Activated CD4-positive, CD25-positive, alpha-beta regulatory T cell (primary cell): ENCODE data around the gene EIF5A.
A peak's percentile ranks its signal among the peaks of the same experiment; 100 is the strongest.

Experiments used
- DNase-seq, 4 experiments: peaks; one replicate each; lab custom pipeline; 2025; lab: John Stamatoyannopoulos, UW

Gene EIF5A

DNA sequence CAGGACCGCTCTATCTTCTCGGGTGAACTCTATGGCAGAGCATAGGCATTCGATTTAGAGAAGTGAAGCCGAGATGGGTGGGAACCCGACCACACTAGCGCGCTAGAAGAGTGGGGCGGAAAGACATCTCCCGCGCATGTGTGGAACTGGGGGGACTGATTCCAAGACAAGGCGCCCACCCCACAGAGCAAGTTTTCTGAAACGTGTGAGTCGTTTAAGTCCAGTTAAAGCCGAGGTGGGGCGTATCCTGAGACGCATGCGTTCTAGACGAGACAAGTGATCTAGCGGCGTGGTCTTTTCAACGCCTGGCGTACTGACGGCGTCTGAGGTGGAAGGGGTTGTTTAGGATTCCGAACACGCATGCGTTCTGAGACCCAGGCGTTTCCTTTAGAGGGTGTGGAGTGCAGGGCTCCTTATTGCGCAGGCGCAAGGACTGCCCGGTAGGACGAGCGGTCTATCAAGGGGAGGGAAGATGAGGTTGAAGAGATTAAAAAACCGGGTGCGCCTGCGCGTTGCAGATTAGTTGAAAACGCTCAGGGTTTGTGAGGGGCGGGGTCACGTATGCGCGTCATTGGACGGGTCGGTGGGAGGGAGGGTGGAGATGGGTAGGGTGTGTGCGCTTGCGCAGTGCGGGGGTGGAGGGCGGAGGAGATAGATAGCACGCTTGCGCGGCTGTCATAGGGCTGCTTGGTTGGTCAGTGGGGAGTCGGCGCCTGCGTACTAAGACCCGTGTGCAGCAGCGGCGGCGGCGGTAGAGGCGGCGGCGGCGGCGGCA is at the start of gene EIF5A:
TSS of gene EIF5A (plus strand) at position 718 of the 775 bp plus-strand sequence. CDS start 2,008 bp downstream, outside the sequence.
- peak; percentile 99 to 100 (median 100) for DNase-seq

DNA sequence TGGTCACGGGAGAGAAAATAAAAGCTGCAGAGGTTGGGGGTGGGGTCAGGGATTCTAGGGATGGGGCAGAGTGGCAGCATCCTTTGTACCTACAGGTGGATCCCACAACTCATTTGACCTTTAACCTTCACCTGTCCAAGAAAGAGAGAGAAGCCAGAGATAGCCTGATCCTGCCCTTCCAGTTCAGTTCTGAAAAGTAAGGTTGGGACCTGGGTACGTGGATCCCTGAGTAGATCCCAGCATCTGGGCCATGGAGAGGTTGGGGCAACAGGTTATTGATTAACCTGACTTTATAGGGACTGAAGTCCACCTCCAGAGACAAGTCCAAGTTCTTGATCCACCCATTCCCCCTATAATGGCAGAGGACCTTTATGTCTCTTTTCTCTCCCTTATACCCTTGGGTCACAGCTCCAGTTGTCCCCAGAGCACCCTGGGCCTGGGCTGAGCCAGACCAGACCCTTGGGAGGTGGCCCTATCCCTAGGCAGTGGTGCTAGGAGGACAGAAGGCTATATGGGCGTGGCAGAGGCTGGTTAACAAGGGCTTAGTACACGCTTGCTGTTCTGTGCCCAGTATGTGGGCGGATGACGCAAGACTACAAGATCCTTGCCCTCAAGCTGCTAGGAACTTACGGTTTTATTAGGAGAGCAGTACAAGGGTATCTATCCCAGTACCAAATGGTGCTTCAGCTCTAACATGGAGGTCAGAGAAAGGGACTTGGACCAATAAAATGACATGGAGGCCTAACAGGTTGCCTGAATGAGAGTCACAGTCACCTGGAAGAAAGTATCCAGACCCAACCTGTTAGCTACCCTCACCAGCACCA is 48.5 kb upstream of the EIF5A start:
- DNase-seq = no peak

DNA sequence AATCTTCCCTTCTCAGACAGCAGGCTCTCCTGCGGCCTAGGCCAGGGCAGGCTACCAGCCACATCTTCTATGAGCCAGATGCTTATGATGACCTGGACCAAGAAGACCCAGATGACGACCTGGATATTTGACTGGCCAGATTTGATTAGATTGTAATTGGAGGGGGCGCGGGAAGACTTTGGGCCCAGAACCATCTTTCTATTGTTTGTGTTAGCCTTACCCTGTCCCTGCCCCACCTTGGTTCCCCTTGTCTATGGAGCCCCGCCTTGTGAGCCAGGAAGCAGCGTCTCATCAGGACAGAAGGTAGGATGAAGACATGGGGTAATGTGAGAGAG is 47.9 kb upstream of the EIF5A start:
- DNase-seq = no peak

DNA sequence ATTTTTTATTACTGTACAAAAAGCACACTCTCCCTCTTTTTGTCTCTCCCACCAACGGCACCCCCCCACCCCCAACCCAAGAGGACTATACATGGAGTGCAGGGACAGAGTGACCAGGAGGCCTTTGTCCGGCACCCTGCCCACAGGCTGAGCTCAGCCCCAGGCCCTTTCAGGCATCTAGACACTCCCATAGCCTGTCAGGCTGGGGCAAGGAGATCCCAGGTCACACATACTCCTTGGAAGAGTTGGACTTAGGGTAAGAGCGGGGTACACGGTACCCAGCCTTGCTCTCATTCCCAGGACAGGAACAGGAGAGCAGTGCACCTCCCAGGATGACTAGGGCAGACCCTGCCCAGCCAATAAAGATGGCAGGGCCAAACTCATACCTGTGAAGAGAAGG is 47.3 kb upstream of the EIF5A start:
- DNase-seq = no peak

DNA sequence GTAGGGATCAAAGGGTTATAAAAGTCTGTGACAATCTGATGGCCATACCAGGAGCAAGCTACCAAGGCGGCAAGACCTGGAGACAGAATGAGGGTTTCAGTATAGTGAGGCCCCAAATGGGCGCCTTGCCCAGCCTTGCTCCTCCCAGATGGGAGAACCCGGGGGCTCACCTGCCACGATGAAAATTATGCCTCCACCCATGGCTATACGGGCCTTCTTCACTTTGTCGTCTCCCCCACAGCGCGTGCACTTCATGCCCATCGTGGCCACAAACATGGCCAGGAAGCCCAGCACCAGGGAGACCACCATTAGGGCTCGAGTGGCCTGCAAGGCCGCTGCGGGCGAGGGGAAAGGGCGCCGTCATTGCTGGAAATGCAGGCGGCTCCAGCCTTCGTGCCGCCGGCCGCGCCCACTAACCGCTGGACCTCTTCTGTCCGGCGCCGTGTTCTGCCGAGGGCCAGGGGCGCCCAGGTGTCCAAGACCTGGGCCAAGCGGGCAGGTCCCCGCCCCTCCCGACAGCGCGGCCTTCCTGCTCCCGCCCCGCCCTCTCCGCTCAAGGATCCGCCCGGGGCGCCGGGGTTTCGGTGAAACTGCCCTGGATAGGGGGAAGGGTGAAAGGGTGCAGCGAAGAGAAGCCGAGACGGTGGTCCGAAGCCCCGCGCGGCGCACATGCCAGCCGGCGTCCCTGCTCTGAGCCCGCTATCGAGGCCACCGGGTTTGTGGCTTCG is 46.6 kb upstream of the EIF5A start:
- peak in 1 of 4 experiments; percentile 20 for DNase-seq

DNA sequence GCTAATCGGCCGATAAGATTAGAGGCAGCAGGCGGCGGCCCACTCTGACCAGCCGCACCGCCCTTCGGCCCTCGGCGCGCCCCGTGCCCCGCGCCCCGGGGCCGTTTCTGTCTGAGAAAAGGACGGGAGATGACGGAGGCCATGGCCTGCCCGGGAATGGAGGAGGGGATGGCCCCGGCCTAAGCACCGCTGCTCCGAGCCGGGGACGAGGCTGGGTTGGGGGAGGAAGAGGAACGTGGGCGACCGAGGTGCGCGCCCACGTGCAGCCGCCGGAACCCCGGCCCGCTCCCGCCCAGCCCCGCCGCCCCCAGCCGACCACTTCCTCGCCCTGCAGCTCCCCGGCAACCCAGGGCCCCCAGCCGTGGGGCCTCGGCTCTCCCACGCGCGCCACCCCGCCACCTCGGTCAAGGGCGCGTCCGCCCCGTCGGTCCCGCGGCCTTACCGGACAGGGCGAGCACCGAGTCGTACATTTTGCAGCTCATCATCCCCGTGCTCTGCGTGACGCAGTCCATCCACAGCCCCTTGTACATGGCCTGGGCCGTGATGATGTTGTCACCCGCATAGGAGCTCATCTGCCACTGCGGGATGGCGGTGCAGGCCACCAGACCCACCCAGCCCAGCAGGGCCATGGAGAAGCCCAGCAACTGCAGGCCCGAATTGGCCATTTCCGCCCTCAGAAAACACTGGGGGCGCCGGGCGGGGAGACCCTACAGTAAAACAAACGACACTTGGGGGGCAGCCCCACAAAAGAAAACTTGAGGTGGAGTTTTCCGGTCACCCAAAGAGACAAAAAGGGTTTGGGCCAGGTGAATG is 45.8 kb upstream of the EIF5A start:
- DNase-seq = peak in 1 of 4 experiments; percentile 32

DNA sequence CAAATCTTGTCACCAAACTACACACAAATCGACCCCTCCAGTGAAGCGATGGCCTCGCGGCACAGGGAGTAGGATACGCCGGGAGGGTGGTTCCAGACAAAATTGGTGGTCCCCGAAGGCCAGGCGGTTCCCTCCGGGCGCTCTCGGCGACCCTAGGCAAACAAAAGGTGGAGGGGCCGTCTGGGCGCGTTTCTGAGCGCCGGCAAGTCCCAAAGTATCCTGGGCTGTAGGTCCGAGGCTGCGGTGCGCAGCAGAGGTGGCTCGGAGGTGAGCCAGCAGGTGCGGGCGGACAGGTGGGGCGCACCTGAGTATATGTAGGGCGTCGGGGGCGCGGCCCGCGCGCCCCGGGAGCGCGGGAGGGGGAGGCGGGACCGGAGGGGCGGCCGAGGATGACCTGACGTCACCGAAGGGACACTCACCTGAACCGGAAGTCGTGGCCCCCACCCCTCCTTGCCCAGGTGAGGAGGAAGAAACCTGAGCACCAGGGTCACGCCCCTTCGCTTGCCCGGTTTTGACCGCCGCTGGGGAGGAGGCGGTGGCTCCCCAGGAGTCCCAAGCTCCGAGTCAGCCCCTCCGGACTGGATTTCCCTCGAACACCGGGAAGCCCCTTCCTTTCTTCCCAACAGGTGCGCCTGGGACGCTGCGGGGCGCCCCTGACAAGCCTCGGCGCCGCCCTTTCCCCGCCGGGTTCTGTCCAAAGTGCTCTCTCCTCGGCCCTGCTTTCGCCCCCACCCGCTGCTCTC is 45.1 kb upstream of the EIF5A start, which contains the start of gene CLDN7:
TSS of gene CLDN7 (minus strand) at position 287 of the 743 bp plus-strand sequence. CDS start 435 bp downstream, outside the sequence.
- DNase-seq = no peak

DNA sequence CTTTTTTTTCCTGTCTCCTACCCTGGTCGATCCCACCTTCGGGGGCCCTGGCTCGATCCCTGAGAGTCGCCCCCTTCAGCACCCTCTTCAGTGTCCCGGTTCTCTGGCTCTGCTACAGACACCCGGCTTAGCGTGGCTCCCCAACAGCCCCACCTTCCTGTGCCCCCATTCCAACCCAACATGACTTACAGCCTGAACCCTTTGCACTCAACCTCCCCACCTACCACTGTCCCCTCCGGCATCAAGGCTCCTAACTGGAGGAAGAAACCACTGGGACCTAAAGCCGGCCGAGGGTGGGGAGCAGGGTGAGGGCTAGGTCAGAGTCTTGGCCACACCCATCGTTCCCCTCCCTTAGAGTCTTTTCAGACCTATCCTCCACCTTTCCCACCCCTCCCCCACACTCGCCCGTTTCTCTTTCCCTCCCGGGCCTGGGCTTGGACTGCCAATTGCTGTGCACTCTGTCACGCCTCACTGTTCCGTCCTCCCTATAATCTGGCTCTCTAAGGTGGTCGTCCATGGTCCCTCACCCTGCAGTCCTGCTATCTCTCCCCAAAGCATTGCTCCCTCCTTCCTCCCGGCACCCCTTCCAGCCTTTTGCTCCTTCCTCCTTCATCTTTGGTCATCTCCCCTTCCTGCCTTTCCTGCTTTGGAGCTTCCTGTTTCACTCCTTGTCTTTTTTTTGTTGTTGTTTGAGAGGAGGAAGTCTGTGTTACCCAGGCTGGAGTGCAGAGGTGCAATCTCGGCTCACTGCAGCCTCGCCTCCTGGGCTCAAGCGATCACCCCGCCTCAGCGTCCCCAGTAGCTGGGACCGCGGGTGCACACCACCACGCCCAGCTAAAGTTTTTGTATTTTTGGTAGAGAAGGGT is 44.3 kb upstream of the EIF5A start:
- no peak for DNase-seq

DNA sequence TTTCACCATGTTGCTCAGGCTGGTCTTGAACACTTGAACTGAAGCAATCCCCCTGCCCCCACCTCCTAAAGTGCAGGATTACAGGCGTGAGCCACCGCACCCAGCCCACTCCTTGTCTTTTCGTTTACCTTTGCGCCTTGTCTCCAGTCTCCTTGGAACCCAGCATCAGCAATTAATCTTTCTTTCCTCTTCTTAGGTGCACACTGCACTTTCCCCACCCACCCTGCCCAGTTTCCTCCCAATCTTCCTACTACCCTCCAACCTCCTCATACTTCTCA is 43.7 kb upstream of the EIF5A start:
- DNase-seq = no peak

DNA sequence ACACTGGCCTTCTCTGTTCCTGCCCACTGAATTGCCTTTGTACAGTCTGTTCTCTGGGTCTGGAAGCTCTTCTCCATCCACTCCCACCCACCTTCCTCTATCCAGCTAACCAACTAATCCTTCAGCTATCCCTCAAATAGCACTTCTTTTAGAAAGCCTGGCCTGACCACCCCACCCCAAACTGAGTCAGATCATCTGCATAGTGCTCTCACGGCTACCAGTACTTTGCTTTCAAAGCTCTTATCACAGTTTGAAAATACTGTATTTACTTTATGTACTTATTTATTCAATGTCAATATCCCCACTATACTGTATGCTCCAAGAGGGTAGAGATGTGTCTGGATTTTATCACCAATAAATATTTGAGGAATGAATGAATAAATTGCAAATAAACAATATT is 40.6 kb upstream of the EIF5A start:
- DNase-seq = no peak

DNA sequence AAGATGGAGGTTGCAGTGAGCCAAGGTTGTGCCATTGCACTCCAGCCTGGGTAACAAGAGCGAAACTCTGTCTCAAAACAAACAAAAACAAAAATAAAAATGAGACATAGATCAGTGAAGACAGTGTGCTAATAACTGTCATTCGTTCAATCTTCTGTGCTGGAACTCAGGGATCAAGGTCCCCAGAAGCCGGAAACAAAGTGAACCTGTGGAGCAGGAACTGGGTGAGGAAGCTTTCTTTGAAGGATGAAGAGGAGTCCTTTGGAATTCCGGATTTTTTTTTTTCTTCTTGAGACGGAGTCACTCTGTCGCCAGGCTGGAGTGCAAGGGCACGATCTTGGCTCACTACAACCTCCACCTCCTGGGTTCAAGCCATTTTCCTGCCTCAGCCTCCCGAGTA is 28.0 kb upstream of the EIF5A start:
- DNase-seq = no peak

DNA sequence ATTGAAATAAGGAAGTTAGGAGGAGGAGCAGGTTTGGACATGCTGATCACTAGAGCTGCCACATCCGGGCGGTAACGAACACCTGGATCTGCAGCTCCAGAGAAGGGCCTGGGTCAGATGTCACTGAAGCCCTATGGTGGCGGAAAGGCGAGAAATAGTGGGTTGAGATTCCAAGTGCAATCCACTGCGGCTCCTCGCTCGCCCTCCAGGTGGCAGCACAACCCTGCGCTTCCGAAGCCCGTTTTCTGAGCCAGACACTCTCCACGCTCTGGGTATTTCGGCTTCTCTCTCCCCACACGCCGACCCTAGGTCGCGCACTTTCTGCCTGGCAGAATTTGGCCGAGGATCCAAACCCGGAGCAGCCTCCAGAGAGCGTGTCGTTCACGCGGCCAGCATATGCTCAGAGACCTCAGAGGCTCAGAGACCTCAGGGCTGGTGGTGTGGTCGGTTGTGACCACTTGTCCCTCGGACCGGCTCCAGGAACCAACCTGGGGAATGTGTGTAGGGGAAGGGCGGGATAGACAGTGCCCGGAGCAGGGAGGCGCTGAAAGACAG is 26.8 kb upstream of the EIF5A start:
- DNase-seq = peak; percentile 68 to 75 (median 71)

DNA sequence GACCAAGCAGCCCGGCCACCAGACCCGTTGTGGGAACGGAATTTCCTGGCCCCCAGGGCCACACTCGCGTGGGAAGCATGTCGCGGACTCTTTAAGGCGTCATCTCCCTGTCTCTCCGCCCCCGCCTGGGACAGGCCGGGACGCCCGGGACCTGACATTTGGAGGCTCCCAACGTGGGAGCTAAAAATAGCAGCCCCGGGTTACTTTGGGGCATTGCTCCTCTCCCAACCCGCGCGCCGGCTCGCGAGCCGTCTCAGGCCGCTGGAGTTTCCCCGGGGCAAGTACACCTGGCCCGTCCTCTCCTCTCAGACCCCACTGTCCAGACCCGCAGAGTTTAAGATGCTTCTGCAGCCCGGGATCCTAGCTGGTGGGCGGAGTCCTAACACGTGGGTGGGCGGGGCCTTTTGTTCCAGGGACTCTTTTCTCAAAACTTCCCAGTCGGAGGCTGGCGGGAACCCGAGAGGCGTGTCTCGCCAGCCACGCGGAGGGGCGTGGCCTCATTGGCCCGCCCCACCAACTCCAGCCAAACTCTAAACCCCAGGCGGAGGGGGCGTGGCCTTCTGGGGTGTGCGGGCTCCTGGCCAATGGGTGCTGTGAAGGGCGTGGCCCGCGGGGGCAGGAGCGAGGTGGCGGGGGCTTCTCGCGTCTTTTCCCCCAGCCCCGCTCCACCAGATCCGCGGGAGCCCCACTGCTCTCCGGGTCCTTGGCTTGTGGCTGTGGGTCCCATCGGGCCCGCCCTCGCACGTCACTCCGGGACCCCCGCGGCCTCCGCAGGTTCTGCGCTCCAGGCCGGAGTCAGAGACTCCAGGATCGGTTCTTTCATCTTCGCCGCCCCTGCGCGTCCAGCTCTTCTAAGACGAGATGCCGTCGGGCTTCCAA is 26.1 kb upstream of the EIF5A start, which contains the start of gene SLC2A4:
TSS of gene SLC2A4 (plus strand) at position 645 of the 879 bp plus-strand sequence. CDS start at position 862, 217 bp downstream.
- peak; percentile 50 to 71 (median 60) for DNase-seq

DNA sequence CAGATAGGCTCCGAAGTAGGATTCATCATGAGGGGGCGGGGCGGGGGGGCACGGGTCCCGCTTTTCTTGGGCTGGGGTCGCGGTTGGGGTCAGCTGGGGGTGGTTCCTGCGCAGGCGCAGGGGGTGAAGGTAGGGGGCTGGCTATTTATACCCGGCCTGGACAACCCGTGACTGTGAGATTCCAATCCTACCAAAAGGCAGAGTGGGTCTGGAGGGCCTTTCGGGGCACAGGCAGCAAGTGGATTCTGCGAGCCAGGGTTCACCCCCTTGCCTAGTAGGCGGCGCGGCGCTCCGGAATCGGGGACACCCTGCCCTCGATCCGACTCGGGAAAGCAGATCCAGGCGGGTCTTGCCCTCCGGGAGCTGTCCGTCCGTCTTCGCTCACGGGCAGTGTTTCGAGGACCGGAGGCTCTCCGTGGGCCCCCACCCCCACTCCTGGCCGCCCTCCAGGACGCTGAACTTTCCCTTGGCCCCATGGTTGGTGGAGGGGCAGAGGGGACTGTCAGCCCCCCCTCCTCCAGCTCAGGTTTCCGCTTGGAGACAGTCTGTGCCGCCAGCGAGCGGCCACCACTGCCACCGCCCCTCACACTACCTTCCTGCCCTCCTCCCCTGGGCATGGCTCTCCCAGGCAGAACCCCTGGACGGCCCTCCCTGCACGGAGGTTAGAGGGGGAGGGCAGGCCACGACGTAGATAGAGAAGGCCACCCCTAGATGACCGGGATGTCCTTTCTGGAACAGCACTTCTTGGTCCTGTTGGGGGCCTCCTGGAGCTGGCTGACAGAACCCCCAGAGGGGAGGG is 25.3 kb upstream of the EIF5A start:
- DNase-seq = no peak

DNA sequence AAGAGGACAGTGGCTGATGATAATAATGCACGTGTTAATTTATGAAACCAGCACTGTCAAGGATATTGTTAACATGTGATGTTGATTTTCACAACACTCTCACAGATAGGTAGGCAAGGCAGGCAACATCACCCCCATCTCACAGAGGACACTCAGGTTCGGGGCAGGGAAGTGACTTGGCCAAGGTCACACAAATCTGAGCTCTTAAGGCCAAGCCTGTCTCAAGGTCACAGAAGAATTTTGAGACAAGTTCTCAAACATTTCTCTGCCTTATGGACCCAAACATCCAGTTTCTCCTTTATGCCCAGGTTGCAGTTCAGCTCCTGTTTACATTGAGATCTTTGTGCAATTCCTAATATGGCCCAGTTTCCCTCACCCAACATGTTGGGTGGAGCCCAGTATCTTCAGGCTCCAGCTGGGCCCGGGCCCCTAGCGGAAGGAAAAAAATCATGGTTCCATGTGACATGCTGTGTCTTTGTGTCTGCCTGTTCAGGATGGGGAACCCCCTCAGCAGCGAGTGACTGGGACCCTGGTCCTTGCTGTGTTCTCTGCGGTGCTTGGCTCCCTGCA is 24.6 kb upstream of the EIF5A start:
- DNase-seq = no peak

DNA sequence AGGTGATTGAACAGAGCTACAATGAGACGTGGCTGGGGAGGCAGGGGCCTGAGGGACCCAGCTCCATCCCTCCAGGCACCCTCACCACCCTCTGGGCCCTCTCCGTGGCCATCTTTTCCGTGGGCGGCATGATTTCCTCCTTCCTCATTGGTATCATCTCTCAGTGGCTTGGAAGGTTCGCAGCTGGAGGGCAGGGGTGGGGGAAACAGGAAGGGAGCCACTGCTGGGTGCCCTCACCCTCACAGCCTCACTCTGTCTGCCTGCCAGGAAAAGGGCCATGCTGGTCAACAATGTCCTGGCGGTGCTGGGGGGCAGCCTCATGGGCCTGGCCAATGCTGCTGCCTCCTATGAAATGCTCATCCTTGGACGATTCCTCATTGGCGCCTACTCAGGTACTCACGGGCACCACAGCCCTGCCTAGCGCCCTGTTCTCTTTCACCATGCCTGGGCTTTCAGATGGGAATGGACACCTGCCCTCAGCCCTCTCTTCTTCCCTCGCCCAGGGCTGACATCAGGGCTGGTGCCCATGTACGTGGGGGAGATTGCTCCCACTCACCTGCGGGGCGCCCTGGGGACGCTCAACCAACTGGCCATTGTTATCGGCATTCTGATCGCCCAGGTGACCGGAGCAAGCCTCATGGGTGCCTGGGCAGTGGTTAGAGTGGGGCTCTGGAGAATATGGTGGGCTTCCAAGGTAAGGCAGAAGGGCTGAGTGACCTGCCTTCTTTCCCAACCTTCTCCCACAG is 23.8 kb upstream of the EIF5A start:
- no peak for DNase-seq

DNA sequence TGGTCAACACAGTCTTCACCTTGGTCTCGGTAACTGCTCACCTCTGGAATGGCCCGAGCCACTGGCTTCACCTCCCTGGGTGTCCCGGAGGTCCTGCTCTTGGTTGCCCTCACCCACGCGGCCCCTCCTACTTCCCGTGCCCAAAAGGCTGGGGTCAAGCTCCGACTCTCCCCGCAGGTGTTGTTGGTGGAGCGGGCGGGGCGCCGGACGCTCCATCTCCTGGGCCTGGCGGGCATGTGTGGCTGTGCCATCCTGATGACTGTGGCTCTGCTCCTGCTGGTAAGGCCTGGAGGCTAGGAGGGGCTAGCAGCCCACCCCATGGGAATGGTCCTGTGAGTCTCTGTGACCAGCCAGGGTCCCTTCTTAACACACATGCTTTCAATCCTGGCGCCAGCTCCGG is 22.5 kb upstream of the EIF5A start:
- DNase-seq = no peak
